ENCODE measurements around the gene RAPGEF3. TPM values are rescaled to one million over a fixed set of nuclear protein-coding genes. Genes with fewer than 3 reads are reported as not detected.

RAPGEF3 gene
- total and polyA plus RNA-seq, 9 of the 15 experiments (the other 6 are each of a cell fraction or from before 2014, with no cell fraction given): 0.03 to 0.78 (median 0.37) TPM; not detected in 1

GRCh38 chr12:47705566-47706425 lies 52.9 kb downstream of the RAPGEF3 start, which contains the start of gene RPAP3 (continued):
- TF ChIP-seq SMAD3 (CRISPR knock-in tag; conservative IDR thresholded peaks at IDR 0.05): no peak
- TF ChIP-seq MYC (IDR thresholded peaks at IDR 0.05; ENCODE audit: low read depth, low read length): 0 out of 2 replicates have a peak, but pooled peaks have one; percentile 46
- no peak for TF ChIP-seq MYC (CRISPR knock-in tag; IDR thresholded peaks at IDR 0.05; ENCODE audit: borderline replicate concordance, low read depth)
- TF ChIP-seq DNMT1 (IDR thresholded peaks at IDR 0.05): 0 out of 2 replicates have a peak, but pooled peaks have one; percentile 21
- peak; percentile 79 for TF ChIP-seq VEZF1 (CRISPR knock-in tag; IDR thresholded peaks at IDR 0.05)
- no peak; the same call in 1 of the 2 replicates for TF ChIP-seq THAP7 (CRISPR knock-in tag; IDR thresholded peaks at IDR 0.05)
- no peak for TF ChIP-seq ZKSCAN8 (CRISPR knock-in tag; IDR thresholded peaks at IDR 0.05)
- peak; percentile 72 for TF ChIP-seq TAF9B (IDR thresholded peaks at IDR 0.05; ENCODE audit: partially characterized antibody)
- no peak for TF ChIP-seq ZNF277 (CRISPR knock-in tag; IDR thresholded peaks at IDR 0.05; ENCODE audit: borderline replicate concordance)
- TF ChIP-seq NUFIP1 (IDR thresholded peaks at IDR 0.05; ENCODE audit: partially characterized antibody): no peak
- no peak for TF ChIP-seq CHD2 (IDR thresholded peaks at IDR 0.05; ENCODE audit: low read depth, low read length)
- peak; percentile 97 for TF ChIP-seq PHF8 (IDR thresholded peaks at IDR 0.05; ENCODE audit: borderline replicate concordance, low read length)
- TF ChIP-seq HNRNPK (IDR thresholded peaks at IDR 0.05; ENCODE audit: low read depth, low read length, poor library complexity, severe bottlenecking): no peak
- TF ChIP-seq GTF2A2 (tag; IDR thresholded peaks at IDR 0.05): no peak
- no peak for TF ChIP-seq BCOR (IDR thresholded peaks at IDR 0.05)
- TF ChIP-seq CHAMP1 (IDR thresholded peaks at IDR 0.05): no peak
- no peak for TF ChIP-seq MTF1 (CRISPR knock-in tag; IDR thresholded peaks at IDR 0.05; ENCODE audit: borderline replicate concordance)
- TF ChIP-seq TFAM (CRISPR knock-in tag; conservative IDR thresholded peaks at IDR 0.05): no peak
- no peak for TF ChIP-seq ATF6 (CRISPR knock-in tag; IDR thresholded peaks at IDR 0.05)
